GM12873 (cell line): ENCODE results near the gene PTEN.

Experiments
- TF ChIP-seq, protein P1 (sequence below): IDR thresholded peaks from 2 replicates; pipeline ENCODE4 v1.5.1; 2012; ENCODE audit warnings: low read depth, mild to moderate bottlenecking, moderate library complexity, low read length, control low read depth; ENCODE audit not compliant: insufficient read depth; ENCODE audit errors: missing control alignments

Gene PTEN

GRCh38 chr10:87873656-87874055 lies 10.2 kb downstream of the PTEN start:
- TF ChIP-seq, protein P1, sequence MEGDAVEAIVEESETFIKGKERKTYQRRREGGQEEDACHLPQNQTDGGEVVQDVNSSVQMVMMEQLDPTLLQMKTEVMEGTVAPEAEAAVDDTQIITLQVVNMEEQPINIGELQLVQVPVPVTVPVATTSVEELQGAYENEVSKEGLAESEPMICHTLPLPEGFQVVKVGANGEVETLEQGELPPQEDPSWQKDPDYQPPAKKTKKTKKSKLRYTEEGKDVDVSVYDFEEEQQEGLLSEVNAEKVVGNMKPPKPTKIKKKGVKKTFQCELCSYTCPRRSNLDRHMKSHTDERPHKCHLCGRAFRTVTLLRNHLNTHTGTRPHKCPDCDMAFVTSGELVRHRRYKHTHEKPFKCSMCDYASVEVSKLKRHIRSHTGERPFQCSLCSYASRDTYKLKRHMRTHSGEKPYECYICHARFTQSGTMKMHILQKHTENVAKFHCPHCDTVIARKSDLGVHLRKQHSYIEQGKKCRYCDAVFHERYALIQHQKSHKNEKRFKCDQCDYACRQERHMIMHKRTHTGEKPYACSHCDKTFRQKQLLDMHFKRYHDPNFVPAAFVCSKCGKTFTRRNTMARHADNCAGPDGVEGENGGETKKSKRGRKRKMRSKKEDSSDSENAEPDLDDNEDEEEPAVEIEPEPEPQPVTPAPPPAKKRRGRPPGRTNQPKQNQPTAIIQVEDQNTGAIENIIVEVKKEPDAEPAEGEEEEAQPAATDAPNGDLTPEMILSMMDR = no peak

GRCh38 chr10:87875929-87876571 lies 12.6 kb downstream of the PTEN start:
- TF ChIP-seq, protein P1 = no peak

DNA sequence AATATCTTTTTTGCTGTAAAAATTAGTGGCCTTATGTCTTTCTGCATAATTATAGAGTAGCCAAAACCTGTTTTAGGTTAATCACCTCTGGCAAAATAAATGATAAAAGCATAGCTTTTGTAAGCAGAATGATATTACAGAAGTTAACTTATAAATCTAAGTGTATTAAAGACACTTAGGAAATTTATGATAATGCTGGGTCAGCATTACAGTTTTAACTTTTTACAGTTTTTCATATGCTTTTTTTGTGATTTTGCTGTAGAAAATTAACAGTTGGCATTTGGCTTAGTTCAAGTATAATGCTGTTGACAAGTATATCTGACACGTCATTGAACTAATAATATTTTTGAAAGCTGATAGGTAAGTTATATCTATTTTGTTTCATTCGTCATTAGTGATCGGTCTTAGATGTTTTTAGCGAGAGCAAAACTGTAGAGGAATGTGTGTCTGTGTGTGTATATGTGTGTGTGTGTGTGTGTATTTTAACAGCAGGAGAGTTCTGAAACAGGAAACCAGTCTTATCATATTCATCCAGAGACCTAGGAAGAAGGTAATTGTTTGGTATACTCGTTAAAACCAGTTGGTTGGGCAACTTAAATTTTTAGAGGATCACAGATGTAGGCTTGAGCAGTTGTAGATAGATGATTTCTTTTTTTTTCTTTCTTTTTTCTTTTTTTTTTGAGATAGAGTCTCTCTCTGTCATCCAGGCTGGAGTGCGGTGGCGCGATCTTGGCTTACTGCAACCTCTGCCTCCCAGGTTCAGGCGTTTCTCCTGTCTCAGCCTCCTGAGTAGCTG lies 15.4 kb downstream of the PTEN start:
- TF ChIP-seq, protein P1 = no peak

- TF ChIP-seq, protein P1 = no peak
These were observed 16.9 kb downstream of the PTEN start for GRCh38 chr10:87880336-87880735.

GRCh38 chr10:87882555-87883294 lies 19.3 kb downstream of the PTEN start:
- TF ChIP-seq, protein P1 = no peak

GRCh38 chr10:87886635-87887034 lies 23.2 kb downstream of the PTEN start:
- TF ChIP-seq, protein P1 = no peak

DNA sequence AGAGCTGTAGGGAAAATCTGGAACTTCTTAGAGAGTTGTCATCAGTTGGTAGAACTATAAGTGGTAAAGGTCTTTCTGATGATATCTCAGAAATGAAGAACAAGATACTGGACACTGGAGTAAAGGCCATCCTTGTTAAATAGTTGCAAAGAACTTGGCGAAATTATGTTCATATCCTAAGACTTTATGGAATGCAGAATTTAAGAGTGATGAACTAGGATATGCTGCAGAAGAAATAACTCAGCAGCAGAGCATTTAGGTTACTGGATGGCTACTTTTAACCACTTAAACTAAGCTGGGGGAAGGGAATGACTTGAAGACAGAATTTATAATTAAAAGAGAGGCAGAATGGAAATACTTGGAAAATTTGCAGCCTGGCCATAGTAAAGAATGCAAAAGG lies 23.7 kb downstream of the PTEN start:
- TF ChIP-seq, protein P1 = no peak
